DOHH2 (cell line): ENCODE measurements around the gene IQSEC1.

Experiments
- H3F3A ChIP-seq: fragments of 200-600 bp; sonication (generic), shearing (Covaris generic); 2 replicates; pipeline ENCODE4 v1.6.0; 2016; ENCODE audit warnings: antibody characterized with exemption, mild to moderate bottlenecking; ENCODE audit not compliant: control insufficient read depth, insufficient read depth
- H3K27ac ChIP-seq: fragments of 200-600 bp; sonication (generic); 2 replicates; pipeline ENCODE4 v1.5.1; 2014; ENCODE audit warnings: low read depth, mild to moderate bottlenecking, low read length, moderate library complexity
- H3K27me3 ChIP-seq: fragments of 200-600 bp; sonication (generic); 2 replicates; pipeline ENCODE4 v1.6.1; 2014; ENCODE audit warnings: mild to moderate bottlenecking, low read length, mixed read lengths; ENCODE audit not compliant: control insufficient read depth
- H3K36me3 ChIP-seq: fragments of 200-600 bp; sonication (generic); 2 replicates; pipeline ENCODE4 v1.6.1; 2014; ENCODE audit warnings: mild to moderate bottlenecking, low read length, moderate library complexity, mixed read lengths; ENCODE audit not compliant: control insufficient read depth
- H3K4me1 ChIP-seq: fragments of 200-600 bp; sonication (generic); 2 replicates; pipeline ENCODE4 v1.6.1; 2014; ENCODE audit warnings: mild to moderate bottlenecking, low read length, mixed read lengths; ENCODE audit not compliant: control insufficient read depth
- H3K4me2 ChIP-seq: fragments of 200-600 bp; sonication (generic); 2 replicates; pipeline ENCODE4 v1.6.0; 2014; ENCODE audit warnings: mild to moderate bottlenecking, low read length, moderate library complexity
- H3K4me3 ChIP-seq: fragments of 200-600 bp; sonication (generic); 2 replicates; pipeline ENCODE4 v1.5.1; 2014; ENCODE audit warnings: mild to moderate bottlenecking, low read length, mixed read lengths
- H3K79me2 ChIP-seq: fragments of 200-600 bp; sonication (generic); 2 replicates; pipeline ENCODE4 v1.6.1; 2014; ENCODE audit warnings: mild to moderate bottlenecking, low read length, mixed read lengths; ENCODE audit not compliant: control insufficient read depth
- H3K9me2 ChIP-seq: fragments of 200-600 bp; sonication (generic); replicated peaks from 2 replicates; pipeline ENCODE4 v1.6.1; 2014; ENCODE audit warnings: mild to moderate bottlenecking, low read length, mixed read lengths; ENCODE audit not compliant: control insufficient read depth
- H3K9me3 ChIP-seq: fragments of 200-600 bp; sonication (generic); 2 replicates; pipeline ENCODE4 v1.6.1; 2014; ENCODE audit warnings: antibody characterized with exemption, low read length, mixed read lengths; ENCODE audit not compliant: control insufficient read depth, insufficient read depth
- H4K20me1 ChIP-seq: fragments of 200-600 bp; sonication (generic); 2 replicates; pipeline ENCODE4 v1.6.0; 2014; ENCODE audit warnings: low read depth, mild to moderate bottlenecking, antibody characterized with exemption, low read length, moderate library complexity; ENCODE audit not compliant: control insufficient read depth, insufficient read depth
- CTCF ChIP-seq: fragments of 200-600 bp; sonication (generic); IDR thresholded peaks from one replicate; pipeline ENCODE4 v1.5.1; 2014; ENCODE audit warnings: antibody characterized with exemption, mild to moderate bottlenecking, low read depth, low read length; ENCODE audit not compliant: poor library complexity, severe bottlenecking
- EZH2phosphoT487 ChIP-seq: fragments of 200-600 bp; sonication (generic); IDR thresholded peaks from 2 replicates; pipeline ENCODE4 v1.6.1; 2017; ENCODE audit warnings: borderline replicate concordance, mild to moderate bottlenecking, antibody characterized with exemption, low read length, moderate library complexity, mixed read lengths

The IQSEC1 gene

DNA sequence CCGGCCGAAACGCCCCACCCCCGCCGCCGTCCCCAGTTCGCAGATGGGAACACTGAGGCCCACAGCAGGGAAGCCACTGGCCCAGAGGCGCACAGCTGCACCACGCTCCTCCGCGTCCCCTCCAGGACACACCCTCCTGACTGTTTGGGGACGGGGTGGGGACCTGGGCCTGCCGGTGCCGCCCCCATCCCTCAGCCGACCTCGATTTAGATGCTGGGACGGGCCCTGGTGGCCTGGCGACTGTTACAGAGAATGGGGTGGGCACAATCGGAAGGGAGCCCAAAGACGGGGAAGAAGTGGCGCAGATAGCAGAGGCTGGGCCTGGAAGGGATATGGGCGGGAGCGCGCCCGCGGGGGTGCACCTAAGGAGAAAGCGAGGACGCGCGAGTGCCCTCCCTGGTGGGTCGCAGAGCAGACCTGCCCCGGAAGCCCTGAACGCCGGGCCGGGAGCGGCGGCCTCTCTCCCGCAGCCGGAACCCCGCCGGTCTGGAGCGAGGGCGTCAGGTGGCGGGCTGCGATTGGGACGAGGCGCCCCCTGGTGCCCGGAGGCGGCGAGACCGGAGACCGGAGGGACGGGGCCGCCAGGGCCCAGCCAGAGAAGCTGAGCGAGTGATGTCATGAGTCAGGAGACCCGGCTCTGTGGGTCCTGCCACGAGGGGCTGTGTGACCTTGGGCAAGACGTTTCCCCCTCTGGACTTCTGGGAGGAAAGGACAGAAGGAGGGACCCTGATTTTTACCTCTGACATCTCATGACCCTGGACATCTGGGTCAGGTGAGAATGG is 78.4 kb downstream of the IQSEC1 start:
- Histone ChIP-seq H3K36me3 (no peaks in the 10 kb centered on the region), H3K4me2 (peak overlapping the region; percentile 98), H4K20me1 (no peaks in the 10 kb centered on the region), H3K27me3 (peaks cover 40% of the 10 kb centered on the region), H3K27ac (no peak overlapping the region), H3F3A (peaks cover 9% of the 10 kb centered on the region; the same call in 1 of the 2 replicates), H3K4me3 (peak overlapping the region; percentile 89), H3K9me2 (no peaks in the 10 kb centered on the region), H3K79me2 (no peaks in the 10 kb centered on the region), H3K4me1 (peaks cover 43% of the 10 kb centered on the region), H3K9me3 (no peaks in the 10 kb centered on the region)
- no peak for TF ChIP-seq EZH2phosphoT487
- TF ChIP-seq CTCF, result peak; percentile 94

DNA sequence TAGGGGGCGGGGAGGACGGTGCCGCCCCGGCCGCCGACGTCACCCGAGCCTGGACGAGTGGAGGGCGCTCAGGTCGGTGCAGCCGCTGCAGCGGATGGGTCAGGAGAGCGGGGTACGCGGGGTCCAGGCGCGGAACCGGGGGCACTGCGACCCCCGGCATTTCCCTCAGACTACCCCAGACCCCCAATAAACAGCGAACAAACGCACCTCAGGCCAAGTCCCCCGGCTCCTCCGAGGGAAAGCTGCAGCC is 78.9 kb downstream of the IQSEC1 start:
- Histone ChIP-seq H3K79me2 (no peaks in the 10 kb centered on the region), H3F3A (peaks cover 9% of the 10 kb centered on the region; the same call in 1 of the 2 replicates), H3K4me2 (peak overlapping the region; percentile 98), H3K36me3 (no peaks in the 10 kb centered on the region), H3K27me3 (peaks cover 43% of the 10 kb centered on the region), H3K4me3 (peak overlapping the region; percentile 89), H3K4me1 (peaks cover 38% of the 10 kb centered on the region), H3K9me3 (no peaks in the 10 kb centered on the region), H3K27ac (no peak overlapping the region), H4K20me1 (no peaks in the 10 kb centered on the region), H3K9me2 (no peaks in the 10 kb centered on the region)
- TF ChIP-seq EZH2phosphoT487 (0 out of 2 replicates have a peak, but pooled peaks have one; percentile 54), CTCF (no peak)

DNA sequence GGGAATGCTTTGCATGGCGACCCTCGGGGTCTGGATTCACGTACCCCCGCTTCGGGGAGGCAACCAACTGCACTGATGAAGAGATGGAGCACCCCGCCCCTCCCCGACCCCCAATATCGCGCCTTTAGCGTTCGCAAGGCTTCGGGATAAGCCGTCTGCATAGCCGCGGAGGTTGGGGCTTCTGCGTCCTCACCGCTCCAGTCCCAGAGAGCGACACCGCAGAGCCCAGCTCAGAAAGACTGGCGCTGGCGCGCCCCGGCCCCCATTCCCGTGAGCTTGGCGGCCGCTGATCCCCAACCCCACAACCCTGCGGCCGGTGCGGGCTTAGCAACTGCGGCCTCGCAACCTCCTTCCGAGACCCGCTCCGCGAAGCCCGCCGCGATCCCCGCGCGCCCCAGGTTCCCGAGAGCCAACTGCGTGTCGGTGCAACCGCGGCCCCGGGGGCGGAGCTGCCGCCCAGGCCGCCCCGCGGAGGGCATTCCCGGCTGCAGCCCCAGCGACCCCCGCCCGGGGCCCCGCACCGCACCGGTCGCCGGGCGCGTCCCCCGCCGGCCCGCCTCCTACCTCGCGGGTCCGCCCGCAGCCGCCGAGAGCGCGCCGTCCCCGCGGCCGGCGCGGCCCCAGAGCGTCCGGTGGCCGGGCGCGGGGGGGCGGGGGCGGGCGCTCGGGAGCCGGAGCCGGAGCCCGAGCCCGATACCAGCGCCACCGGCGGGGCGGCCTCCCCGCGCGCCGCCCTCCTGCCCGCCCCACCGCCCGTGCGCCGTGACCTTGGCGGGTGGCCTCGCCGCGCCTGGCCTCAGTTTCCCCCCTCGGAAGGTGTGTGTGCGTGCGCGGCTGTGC is 79.5 kb downstream of the IQSEC1 start:
- peak overlapping the region; percentile 98 for H3K4me2 ChIP-seq
- H3K4me3 ChIP-seq, result peak overlapping the region; percentile 89
- no peaks in the 10 kb centered on the region for H4K20me1 ChIP-seq
- H3K9me3 ChIP-seq, result no peaks in the 10 kb centered on the region
- H3K36me3 ChIP-seq, result no peaks in the 10 kb centered on the region
- no peaks in the 10 kb centered on the region for H3K9me2 ChIP-seq
- H3K79me2 ChIP-seq, result no peaks in the 10 kb centered on the region
- H3F3A ChIP-seq, result peaks cover 9% of the 10 kb centered on the region; the same call in 1 of the 2 replicates
- TF ChIP-seq EZH2phosphoT487 (peak; percentile 98), CTCF (no peak)
- peaks cover 33% of the 10 kb centered on the region for H3K4me1 ChIP-seq
- no peak overlapping the region for H3K27ac ChIP-seq
- H3K27me3 ChIP-seq, result peaks cover 43% of the 10 kb centered on the region
